HG03354 (cell line): ENCODE data around the gene C13orf46.
"Not testable (repeated sequence)": the region's sequence is repeated elsewhere in the genome, so short reads cannot be mapped to it uniquely, and the experiment has no call there.

Experiments
- ATAC-seq: cut with Tn5 transposase; IDR thresholded peaks from one replicate; pipeline ENCODE4 v1.9.1; 2021; ENCODE audit warnings: mild to moderate bottlenecking; ENCODE audit not compliant: unreplicated experiment, poor library complexity, severe bottlenecking

The C13orf46 gene

GRCh38 chr13:113917096-113917495 lies 56.8 kb downstream of the C13orf46 start:
- no peak for ATAC-seq

- no peak for ATAC-seq
These were observed 57.5 kb downstream of the C13orf46 start for GRCh38 chr13:113916330-113916815.

- ATAC-seq, result no peak
These were observed 58.0 kb downstream of the C13orf46 start for GRCh38 chr13:113915786-113916329.

- no peak for ATAC-seq
These were observed 58.7 kb downstream of the C13orf46 start for GRCh38 chr13:113915012-113915763.

- ATAC-seq, result no peak
These were observed 59.4 kb downstream of the C13orf46 start for GRCh38 chr13:113914333-113915011.

- ATAC-seq, result not testable (repeated sequence)
These were observed 60.0 kb downstream of the C13orf46 start for GRCh38 chr13:113913838-113914237.

- not testable (repeated sequence) for ATAC-seq
These were observed 60.5 kb downstream of the C13orf46 start for GRCh38 chr13:113913408-113913807.

- ATAC-seq, result no peak
These were observed 61.3 kb downstream of the C13orf46 start for GRCh38 chr13:113912596-113912995.

GRCh38 chr13:113907635-113908617 lies 66.0 kb downstream of the C13orf46 start:
- ATAC-seq, result no peak

GRCh38 chr13:113906571-113906970 lies 67.3 kb downstream of the C13orf46 start:
- ATAC-seq, result no peak

GRCh38 chr13:113905942-113906341 lies 67.9 kb downstream of the C13orf46 start:
- no peak for ATAC-seq

- ATAC-seq, result no peak
These were observed 68.9 kb downstream of the C13orf46 start for GRCh38 chr13:113905018-113905417.

- no peak for ATAC-seq
These were observed 69.5 kb downstream of the C13orf46 start for GRCh38 chr13:113904411-113904810.

GRCh38 chr13:113903912-113904311 lies 70.0 kb downstream of the C13orf46 start:
- ATAC-seq, result no peak
